Measurements from ENCODE around the gene MAPKAPK2. TPM values are rescaled to one million over a fixed set of nuclear protein-coding genes. Genes with fewer than 3 reads are reported as not detected.

MAPKAPK2 gene
- total and polyA plus RNA-seq, 2 of the 13 experiments (the other 11 are each of a cell fraction or from before 2014, with no cell fraction given), result 16.6 to 34.0 TPM

- H3K27me3 ChIP-seq (ENCODE audit: control insufficient read depth in 1 of 2, insufficient read depth in 2 of 2, low read length in 2 of 2), result no peaks in the 10 kb centered on the region
- TF ChIP-seq ZIK1 (CRISPR knock-in tag; IDR thresholded peaks at IDR 0.05; ENCODE audit: borderline replicate concordance, low read depth) (no peak), SIX4 (CRISPR knock-in tag; IDR thresholded peaks at IDR 0.05) (no peak), ZBTB20 (CRISPR knock-in tag; IDR thresholded peaks at IDR 0.05; ENCODE audit: borderline replicate concordance, low read depth) (no peak), SMAD9 (CRISPR knock-in tag; IDR thresholded peaks at IDR 0.05) (no peak), CSRNP2 (CRISPR knock-in tag; conservative IDR thresholded peaks at IDR 0.05; ENCODE audit: low read depth) (no peak), STAG1 (CRISPR knock-in tag; IDR thresholded peaks at IDR 0.05) (no peak), ELK4 (CRISPR knock-in tag; IDR thresholded peaks at IDR 0.05; ENCODE audit: borderline replicate concordance) (no peak), ZFP90 (CRISPR knock-in tag; IDR thresholded peaks at IDR 0.05; ENCODE audit: borderline replicate concordance) (no peak), POGK (CRISPR knock-in tag; conservative IDR thresholded peaks at IDR 0.05) (no peak), FOSL1 (CRISPR knock-in tag; IDR thresholded peaks at IDR 0.05; ENCODE audit: borderline replicate concordance) (no peak), ATM (IDR thresholded peaks at IDR 0.05; ENCODE audit: borderline replicate concordance) (no peak)
- H3K36me3 ChIP-seq (replicated peaks in 1 of 2; ENCODE audit: control insufficient read depth in 1 of 2, insufficient read depth in 2 of 2, low read length in 2 of 2), result no peaks in the 10 kb centered on the region; a peak in 1 of 5 replicates
- intact Hi-C loops (cut with micrococcal nuclease; ENCODE audit: unreplicated experiment) (no loop called here), in situ Hi-C loops (cut with HindIII; ENCODE audit: extremely low pct_ligation_motif_present, low pct_unique_long_range_greater_than_20kb) (no loop called here)
- peaks cover 14% of the 10 kb centered on the region; the same call in 1 of the 2 replicates for H4K20me1 ChIP-seq (ENCODE audit: insufficient read depth, low read length)
- peaks cover 48% of the 10 kb centered on the region for H3K4me1 ChIP-seq (ENCODE audit: insufficient read depth, low read length)
- H2AFZ ChIP-seq (ENCODE audit: low read length), result no peak overlapping the region
- no peak for ATAC-seq
- DNase-seq (ENCODE audit: low spot score), result no peak
- H3K4me2 ChIP-seq (ENCODE audit: low read depth, low read length), result no peak overlapping the region
- POLR2A ChIA-PET, result no interaction called here
- BruUV-seq (replicated peaks), result no TSS peak
- CTCF ChIA-PET (ENCODE audit: low intra/inter-chr PET ratio, low total read pairs), result no interaction called here
- no peak overlapping the region for H3K27ac ChIP-seq (ENCODE audit: extremely low read length, insufficient read depth, low read length)
- no peaks in the 10 kb centered on the region for H3K9me3 ChIP-seq (ENCODE audit: low read length)
- no peak overlapping the region for H3K4me3 ChIP-seq (replicated peaks in 1 of 3; ENCODE audit: insufficient read depth in 1 of 3, low read depth in 2 of 3, low read length in 3 of 3)
- H3K9ac ChIP-seq (ENCODE audit: insufficient read depth, low read depth, low read length), result no peak overlapping the region
- WGBS (ENCODE audit: low lambda C conversion rate), result 91% methylated on average over 4 of the region's 4 CpGs
- FAIRE-seq, result no peak
- peaks cover 45% of the 10 kb centered on the region for H3K79me2 ChIP-seq (ENCODE audit: insufficient read depth, low read length)
Measured at GRCh38 chr1:206703661-206704060, 19.0 kb downstream of the MAPKAPK2 start.
